ENCODE results near the gene SPRY2. TPM values are rescaled to one million over a fixed set of nuclear protein-coding genes. Genes with fewer than 3 reads are reported as not detected.

The SPRY2 gene
- total and polyA plus RNA-seq, 2 donors (not counting 3 experiments of a cell fraction or from before 2014, with no cell fraction given): 26.2 to 52.3 TPM

- peak overlapping the region; percentile 99 for H3K4me2 ChIP-seq (ENCODE audit: insufficient read depth, low read length)
- BruUV-seq (replicated peaks): no TSS peak
- H3K27me3 ChIP-seq (ENCODE audit: control insufficient read depth in 2 of 2, insufficient read depth in 2 of 2, low read length in 2 of 2): no peaks in the 10 kb centered on the region
- peaks cover 40% of the 10 kb centered on the region for H3K79me2 ChIP-seq (ENCODE audit: control insufficient read depth, insufficient read depth, low read length)
- ChIA-PET POLR2A (interaction anchor here (0.7 to 1.5 kb wide), 9 partner anchors 18 to 618 kb away, joined by 3 to 27 read pairs (median 4); no protein-coding TSS in a partner anchor), CTCF (interaction anchor here (0.6 to 4.9 kb wide), 47 partner anchors 11 to 918 kb away, joined by 3 to 120 read pairs (median 4); no protein-coding TSS in a partner anchor)
- peak; percentile 62 for DNase-seq (ENCODE audit: low read depth, low spot score)
- H3K9me3 ChIP-seq (replicated peaks; ENCODE audit: control insufficient read depth, insufficient read depth, low read length): no peaks in the 10 kb centered on the region
- TF ChIP-seq POLR2A (IDR thresholded peaks at IDR 0.05; ENCODE audit: low read depth, low read length) (no peak), FOS (IDR thresholded peaks at IDR 0.05; ENCODE audit: borderline replicate concordance, insufficient read depth, low read length) (no peak), CTCF (IDR thresholded peaks at IDR 0.05; ENCODE audit: extremely low read depth in 1 of 2, insufficient read depth in 1 of 2, low read depth in 1 of 2, low read length in 2 of 2) (no peak), EZH2 (IDR thresholded peaks at IDR 0.05; ENCODE audit: borderline replicate concordance, low read depth, low read length, severe bottlenecking) (no peak), JUN (IDR thresholded peaks at IDR 0.05; ENCODE audit: borderline replicate concordance, insufficient read depth, insufficient read length, low read depth) (no peak)
- H3K4me3 ChIP-seq (replicated peaks in 1 of 3; ENCODE audit: insufficient read depth in 1 of 3, low read depth in 1 of 3, low read length in 3 of 3): peak overlapping the region; percentile 30 to 77 (median 75)
- no peaks in the 10 kb centered on the region for H3K9me1 ChIP-seq (replicated peaks; ENCODE audit: control insufficient read depth, extremely low read depth, insufficient read depth, low read length)
- no peaks in the 10 kb centered on the region for H4K20me1 ChIP-seq (replicated peaks; ENCODE audit: control insufficient read depth, extremely low read depth, insufficient read depth, low read length)
- intact Hi-C loops (cut with micrococcal nuclease) (loop anchor here (1.0 to 5.0 kb wide), 20 partner anchors 18 to 795 kb away; no protein-coding TSS in a partner anchor), dilution Hi-C loops (cut with MboI; ENCODE audit: extremely low pct_ligation_motif_present, low sequenced_read_pairs) (loop anchor here (25.0 kb wide), 1 partner anchor 305 kb away; no protein-coding TSS in a partner anchor)
- H3K4me1 ChIP-seq (ENCODE audit: control insufficient read depth, extremely low read depth, insufficient read depth, low read length): peaks cover 26% of the 10 kb centered on the region
- peak overlapping the region; percentile 88 for H3K27ac ChIP-seq (ENCODE audit: insufficient read depth, low read depth, low read length)
- peak; percentile 67 for FAIRE-seq
- peaks cover 5% of the 10 kb centered on the region in 2 experiments for H3K36me3 ChIP-seq (ENCODE audit: control insufficient read depth in 2 of 2, extremely low read depth in 1 of 2, insufficient read depth in 2 of 2, low read length in 2 of 2)
- peak overlapping the region; percentile 78 for H2AFZ ChIP-seq (ENCODE audit: low read depth, low read length)
- peak overlapping the region; percentile 96 for H3K9ac ChIP-seq (replicated peaks; ENCODE audit: extremely low read depth, insufficient read depth, low read length)
These were observed 937 bp upstream of the SPRY2 start for GRCh38 chr13:80341756-80342370.
